Measurements from ENCODE around the gene PAN2.

DNA sequence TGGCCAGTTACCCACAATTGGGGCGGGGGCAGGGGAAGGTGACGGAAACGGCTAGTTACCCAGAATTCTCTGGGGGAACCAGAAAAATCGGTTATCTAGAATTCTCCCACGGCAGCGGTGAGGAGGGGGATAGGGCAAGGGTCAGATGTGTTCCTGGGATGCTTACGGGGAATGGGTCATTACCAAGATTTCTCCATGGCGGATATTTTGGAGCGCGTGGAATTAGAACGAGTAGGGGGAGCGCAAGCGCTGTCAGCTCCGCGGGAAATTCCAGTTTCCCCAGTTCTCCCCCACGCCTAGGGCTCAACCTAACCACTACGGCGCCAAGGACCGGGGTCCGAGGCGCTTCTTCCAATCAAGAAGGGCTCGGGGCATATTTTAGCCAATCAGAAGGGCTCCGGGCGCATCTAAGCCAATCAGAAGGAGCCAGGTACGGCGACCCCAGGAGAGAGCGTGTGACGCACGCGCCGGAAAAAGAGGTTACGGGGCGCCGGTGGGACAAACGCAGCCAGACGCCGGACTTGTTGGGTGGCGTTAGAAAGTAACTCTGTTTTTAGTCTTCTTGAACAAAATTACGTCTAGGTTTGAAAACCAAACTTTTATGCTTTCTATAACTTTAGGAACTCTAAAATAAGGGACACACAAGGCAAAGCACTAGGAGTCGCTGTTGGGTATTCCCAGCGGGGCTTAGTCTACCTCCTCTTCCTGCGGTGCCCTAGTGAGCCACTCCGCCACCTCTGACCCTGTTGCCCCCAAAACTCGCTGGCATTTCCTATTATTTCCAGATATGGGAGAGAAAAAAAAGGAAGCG, at the start of gene PAN2:
- TF ChIP-seq, protein P1, sequence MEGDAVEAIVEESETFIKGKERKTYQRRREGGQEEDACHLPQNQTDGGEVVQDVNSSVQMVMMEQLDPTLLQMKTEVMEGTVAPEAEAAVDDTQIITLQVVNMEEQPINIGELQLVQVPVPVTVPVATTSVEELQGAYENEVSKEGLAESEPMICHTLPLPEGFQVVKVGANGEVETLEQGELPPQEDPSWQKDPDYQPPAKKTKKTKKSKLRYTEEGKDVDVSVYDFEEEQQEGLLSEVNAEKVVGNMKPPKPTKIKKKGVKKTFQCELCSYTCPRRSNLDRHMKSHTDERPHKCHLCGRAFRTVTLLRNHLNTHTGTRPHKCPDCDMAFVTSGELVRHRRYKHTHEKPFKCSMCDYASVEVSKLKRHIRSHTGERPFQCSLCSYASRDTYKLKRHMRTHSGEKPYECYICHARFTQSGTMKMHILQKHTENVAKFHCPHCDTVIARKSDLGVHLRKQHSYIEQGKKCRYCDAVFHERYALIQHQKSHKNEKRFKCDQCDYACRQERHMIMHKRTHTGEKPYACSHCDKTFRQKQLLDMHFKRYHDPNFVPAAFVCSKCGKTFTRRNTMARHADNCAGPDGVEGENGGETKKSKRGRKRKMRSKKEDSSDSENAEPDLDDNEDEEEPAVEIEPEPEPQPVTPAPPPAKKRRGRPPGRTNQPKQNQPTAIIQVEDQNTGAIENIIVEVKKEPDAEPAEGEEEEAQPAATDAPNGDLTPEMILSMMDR (IDR thresholded peaks at IDR 0.05; ENCODE audit: insufficient read depth, low read length) = peak; percentile 37
- peak; percentile 89 for TF ChIP-seq POLR2AphosphoS5 (IDR thresholded peaks at IDR 0.05; ENCODE audit: low read depth)
- TF ChIP-seq, protein P2, sequence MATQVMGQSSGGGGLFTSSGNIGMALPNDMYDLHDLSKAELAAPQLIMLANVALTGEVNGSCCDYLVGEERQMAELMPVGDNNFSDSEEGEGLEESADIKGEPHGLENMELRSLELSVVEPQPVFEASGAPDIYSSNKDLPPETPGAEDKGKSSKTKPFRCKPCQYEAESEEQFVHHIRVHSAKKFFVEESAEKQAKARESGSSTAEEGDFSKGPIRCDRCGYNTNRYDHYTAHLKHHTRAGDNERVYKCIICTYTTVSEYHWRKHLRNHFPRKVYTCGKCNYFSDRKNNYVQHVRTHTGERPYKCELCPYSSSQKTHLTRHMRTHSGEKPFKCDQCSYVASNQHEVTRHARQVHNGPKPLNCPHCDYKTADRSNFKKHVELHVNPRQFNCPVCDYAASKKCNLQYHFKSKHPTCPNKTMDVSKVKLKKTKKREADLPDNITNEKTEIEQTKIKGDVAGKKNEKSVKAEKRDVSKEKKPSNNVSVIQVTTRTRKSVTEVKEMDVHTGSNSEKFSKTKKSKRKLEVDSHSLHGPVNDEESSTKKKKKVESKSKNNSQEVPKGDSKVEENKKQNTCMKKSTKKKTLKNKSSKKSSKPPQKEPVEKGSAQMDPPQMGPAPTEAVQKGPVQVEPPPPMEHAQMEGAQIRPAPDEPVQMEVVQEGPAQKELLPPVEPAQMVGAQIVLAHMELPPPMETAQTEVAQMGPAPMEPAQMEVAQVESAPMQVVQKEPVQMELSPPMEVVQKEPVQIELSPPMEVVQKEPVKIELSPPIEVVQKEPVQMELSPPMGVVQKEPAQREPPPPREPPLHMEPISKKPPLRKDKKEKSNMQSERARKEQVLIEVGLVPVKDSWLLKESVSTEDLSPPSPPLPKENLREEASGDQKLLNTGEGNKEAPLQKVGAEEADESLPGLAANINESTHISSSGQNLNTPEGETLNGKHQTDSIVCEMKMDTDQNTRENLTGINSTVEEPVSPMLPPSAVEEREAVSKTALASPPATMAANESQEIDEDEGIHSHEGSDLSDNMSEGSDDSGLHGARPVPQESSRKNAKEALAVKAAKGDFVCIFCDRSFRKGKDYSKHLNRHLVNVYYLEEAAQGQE (IDR thresholded peaks at IDR 0.05; ENCODE audit: insufficient replicate concordance, low read depth) = no peak
